ENCODE results near the gene MTR.

MTR gene

GRCh38 chr1:236785477-236785876 is 9.6 kb upstream of the MTR start:
- DNase-seq = no peak

GRCh38 chr1:236786453-236786852 is 8.6 kb upstream of the MTR start:
- no peak for DNase-seq

GRCh38 chr1:236794585-236795034 is 482 bp upstream of the MTR start:
- DNase-seq = no peak

GRCh38 chr1:236795757-236796667 is 920 bp downstream of the MTR start:
- no peak for DNase-seq

GRCh38 chr1:236799001-236799400 is 3.9 kb downstream of the MTR start:
- DNase-seq = no peak

GRCh38 chr1:236800002-236800620 is 5.0 kb downstream of the MTR start:
- DNase-seq = no peak

GRCh38 chr1:236800623-236801022 is 5.5 kb downstream of the MTR start:
- no peak for DNase-seq

- DNase-seq = no peak
Measured at GRCh38 chr1:236802264-236802663, 7.2 kb downstream of the MTR start.

GRCh38 chr1:236806634-236807033 is 11.5 kb downstream of the MTR start:
- no peak for DNase-seq

- no peak for DNase-seq
Measured at GRCh38 chr1:236808005-236808404, 12.9 kb downstream of the MTR start.

GRCh38 chr1:236808564-236809130 is 13.6 kb downstream of the MTR start:
- DNase-seq = no peak

- DNase-seq = peak; percentile 3
Measured at GRCh38 chr1:236809148-236809547, 14.1 kb downstream of the MTR start.

GRCh38 chr1:236810018-236810417 is 14.9 kb downstream of the MTR start:
- no peak for DNase-seq

- DNase-seq = no peak
Measured at GRCh38 chr1:236812334-236813030, 17.4 kb downstream of the MTR start.

GRCh38 chr1:236815941-236816340 is 20.8 kb downstream of the MTR start:
- DNase-seq = no peak

- DNase-seq = no peak
Measured at GRCh38 chr1:236819856-236820255, 24.8 kb downstream of the MTR start.

- no peak for DNase-seq
Measured at GRCh38 chr1:236821091-236821627, 26.1 kb downstream of the MTR start.

GRCh38 chr1:236823559-236823958 is 28.5 kb downstream of the MTR start:
- DNase-seq = no peak

- DNase-seq = no peak
Measured at GRCh38 chr1:236829085-236829484, 34.0 kb downstream of the MTR start.

- no peak for DNase-seq
Measured at GRCh38 chr1:236830116-236830515, 35.0 kb downstream of the MTR start.

GRCh38 chr1:236830560-236830959 is 35.5 kb downstream of the MTR start:
- no peak for DNase-seq

GRCh38 chr1:236833575-236833974 is 38.5 kb downstream of the MTR start:
- no peak for DNase-seq

GRCh38 chr1:236834876-236835275 is 39.8 kb downstream of the MTR start:
- DNase-seq = no peak
